Measurements from ENCODE around the gene SULT1B1. TPM values are rescaled to one million over a fixed set of nuclear protein-coding genes. Genes with fewer than 3 reads are reported as not detected.

The SULT1B1 gene
- total and polyA plus RNA-seq, 2 of the 8 experiments (the other 6 are each of a cell fraction or from before 2014, with no cell fraction given): not detected

DNA sequence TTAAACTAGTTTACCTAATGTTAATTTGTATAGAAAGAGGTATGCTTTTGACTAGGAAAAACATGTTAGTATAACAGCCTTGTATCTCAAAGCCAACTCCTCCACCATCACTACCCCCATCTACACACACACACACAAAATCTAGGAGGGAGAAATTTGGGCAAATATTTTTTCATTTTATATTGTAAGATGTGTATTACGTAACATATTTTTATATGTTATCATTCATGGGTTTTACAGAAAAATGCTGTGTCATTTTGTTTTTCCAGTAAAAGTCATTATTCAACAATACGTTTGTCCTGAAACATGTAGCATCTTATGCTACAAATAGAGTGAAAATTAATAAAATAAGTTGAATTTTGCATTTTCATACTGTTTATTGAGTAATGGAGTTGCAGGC, 3.0 kb downstream of the SULT1B1 start:
- no peak for FAIRE-seq
- Histone ChIP-seq H3K4me3 (ENCODE audit: extremely low read depth in 1 of 4, insufficient read depth in 2 of 4, low read depth in 3 of 4, low read length in 4 of 4) (no peak overlapping the region), H3K4me1 (replicated peaks in 1 of 4; ENCODE audit: control insufficient read depth in 3 of 4, insufficient read depth in 4 of 4, low read length in 3 of 4) (no peaks in the 10 kb centered on the region), H4K20me1 (replicated peaks in 1 of 2; ENCODE audit: control insufficient read depth in 1 of 2, insufficient read depth in 2 of 2, low read length in 2 of 2) (no peaks in the 10 kb centered on the region), H2AK5ac (ENCODE audit: low read depth, low read length) (no peak overlapping the region), H3K79me2 (ENCODE audit: control insufficient read depth in 1 of 2, insufficient read depth in 2 of 2, low read length in 2 of 2) (no peaks in the 10 kb centered on the region), H3K79me1 (ENCODE audit: low read depth, low read length) (no peaks in the 10 kb centered on the region), H3K56ac (replicated peaks; ENCODE audit: insufficient read length, low read depth, low read length) (no peak overlapping the region), H3K14ac (ENCODE audit: insufficient read length) (no peak overlapping the region), H2BK12ac (ENCODE audit: low read depth, low read length) (no peak overlapping the region), H4K91ac (replicated peaks; ENCODE audit: insufficient read length, low read length) (no peak overlapping the region), H2BK20ac (ENCODE audit: low read length) (no peak overlapping the region), H4K8ac (ENCODE audit: extremely low read depth, insufficient read depth, low read length) (no peak overlapping the region), H3K23ac (ENCODE audit: insufficient read length) (no peak overlapping the region), H2BK5ac (ENCODE audit: low read depth, low read length) (no peak overlapping the region), H3K18ac (ENCODE audit: extremely low read depth, low read length) (no peak overlapping the region), H3K9me3 (ENCODE audit: insufficient read depth in 2 of 2, low read depth in 1 of 2, low read length in 1 of 2) (no peaks in the 10 kb centered on the region), H2BK120ac (replicated peaks; ENCODE audit: low read depth, low read length) (no peak overlapping the region), H3K9ac (replicated peaks in 1 of 4; ENCODE audit: extremely low read depth in 1 of 4, low read depth in 3 of 4, low read length in 3 of 4) (no peak overlapping the region), H4K5ac (ENCODE audit: insufficient read length, low read depth, low read length) (no peak overlapping the region), H3K4ac (replicated peaks; ENCODE audit: insufficient read length, low read depth, low read length) (no peak overlapping the region), H3K23me2 (ENCODE audit: low read depth, low read length) (peaks cover 2% of the 10 kb centered on the region; the same call in 1 of the 2 replicates), H3K4me2 (ENCODE audit: insufficient read depth in 1 of 2, low read depth in 2 of 2, low read length in 2 of 2) (no peak overlapping the region), H2AFZ (ENCODE audit: low read length) (no peak overlapping the region), H3K27ac (ENCODE audit: low read depth, low read length) (no peak overlapping the region), H3K36me3 (ENCODE audit: control insufficient read depth in 2 of 4, insufficient read depth in 4 of 4, low read length in 3 of 4) (no peaks in the 10 kb centered on the region), H2BK15ac (ENCODE audit: low read length) (no peak overlapping the region), H3K27me3 (replicated peaks in 1 of 4; ENCODE audit: control insufficient read depth in 3 of 4, extremely low read depth in 1 of 4, insufficient read depth in 3 of 4, low read length in 3 of 4) (no peaks in the 10 kb centered on the region)
- CTCF ChIA-PET (ENCODE audit: partially characterized antibody): no interaction called here
- WGBS, 2 experiments (ENCODE audit: extremely low coverage in 1 of 2, insufficient coverage in 1 of 2, insufficient read length in 1 of 2, insufficient replicate concordance in 2 of 2, low coverage in 1 of 2, low lambda C conversion rate in 2 of 2, missing lambda C conversion rate in 1 of 2): 88% methylated on average over 2 of the region's 2 CpGs; no CpG with 5 or more reads in 1 of the 2 experiments
- no peak for DNase-seq (ENCODE audit: low read depth in 1 of 2, low spot score in 2 of 2)
- POLR2A ChIA-PET (ENCODE audit: partially characterized antibody): no interaction called here
- TF ChIP-seq BRCA1 (IDR thresholded peaks at IDR 0.05; ENCODE audit: low read depth, low read length): no peak
- no peak for TF ChIP-seq RXRA (IDR thresholded peaks at IDR 0.05; ENCODE audit: insufficient read depth, low read depth, low read length)
- no peak for TF ChIP-seq CREB1 (IDR thresholded peaks at IDR 0.05)
- TF ChIP-seq TAF7 (optimal IDR thresholded peaks at IDR 0.05; ENCODE audit: borderline replicate concordance, low read depth, low read length): no peak
- TF ChIP-seq JUND (IDR thresholded peaks at IDR 0.05; ENCODE audit: low read length): no peak
- TF ChIP-seq CBX5 (IDR thresholded peaks at IDR 0.05; ENCODE audit: low read depth, low read length): no peak
- no peak for TF ChIP-seq POLR2AphosphoS5 (IDR thresholded peaks at IDR 0.05; ENCODE audit: low read depth, low read length)
- no peak for TF ChIP-seq CBX8 (IDR thresholded peaks at IDR 0.05; ENCODE audit: borderline replicate concordance, low read depth, low read length)
- TF ChIP-seq RFX5 (IDR thresholded peaks at IDR 0.05; ENCODE audit: borderline replicate concordance, low read depth, low read length): no peak
- no peak for TF ChIP-seq SP1 (IDR thresholded peaks at IDR 0.05; ENCODE audit: low read depth, low read length)
